GM21526 (cell line): ENCODE measurements around the gene SLC35F3.
"Not testable (repeated sequence)": the region's sequence is repeated elsewhere in the genome, so short reads cannot be mapped to it uniquely, and the experiment has no call there.

ENCODE experiments used
- ATAC-seq: cut with Tn5 transposase; IDR thresholded peaks from one replicate; pipeline ENCODE4 v1.9.1; 2021; ENCODE audit warnings: moderate library complexity; ENCODE audit not compliant: unreplicated experiment, low FRiP score

SLC35F3 gene

DNA sequence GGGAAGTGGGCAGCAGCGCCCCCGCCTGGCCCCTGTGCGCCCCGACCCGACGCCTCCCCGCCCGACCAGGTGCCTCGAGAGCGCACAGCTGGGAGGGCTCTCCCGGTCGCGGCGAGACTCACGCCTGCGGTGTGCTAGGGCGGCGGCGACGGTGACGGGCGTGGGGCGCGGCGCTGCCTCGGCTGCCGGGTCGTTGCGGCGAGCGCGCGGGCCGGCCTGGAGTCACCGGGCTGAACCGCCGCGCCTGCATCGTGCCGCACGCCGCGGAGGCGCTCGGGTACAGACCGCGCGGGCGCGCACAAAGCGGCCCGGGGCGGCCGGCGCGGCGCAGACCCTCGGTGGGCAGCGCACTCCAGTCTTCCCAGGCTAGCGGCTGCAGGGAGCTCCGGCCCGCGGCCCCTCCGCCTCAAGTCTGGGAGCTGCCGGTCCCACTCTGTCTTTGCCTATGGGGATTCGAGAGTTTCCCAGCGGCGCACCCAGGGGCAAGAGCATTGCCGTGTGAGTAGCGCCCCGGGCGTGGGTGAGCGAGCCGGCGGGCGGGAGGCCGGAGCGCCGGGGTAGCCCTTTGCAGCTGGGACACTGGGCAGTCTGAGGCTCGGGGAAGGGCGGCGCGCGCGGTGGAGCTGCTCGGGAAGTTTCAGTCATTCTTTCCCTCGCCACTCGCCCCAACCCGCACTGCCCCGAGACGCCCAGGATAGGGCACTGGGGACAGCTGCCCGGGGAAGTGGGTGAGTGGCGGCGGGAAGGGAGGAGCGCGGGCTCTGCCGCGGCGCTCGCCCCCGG lies at the start of gene SLC35F3:
TSS of gene SLC35F3 (plus strand) at position 44 of the 783 bp plus-strand sequence.
- ATAC-seq, result no peak

DNA sequence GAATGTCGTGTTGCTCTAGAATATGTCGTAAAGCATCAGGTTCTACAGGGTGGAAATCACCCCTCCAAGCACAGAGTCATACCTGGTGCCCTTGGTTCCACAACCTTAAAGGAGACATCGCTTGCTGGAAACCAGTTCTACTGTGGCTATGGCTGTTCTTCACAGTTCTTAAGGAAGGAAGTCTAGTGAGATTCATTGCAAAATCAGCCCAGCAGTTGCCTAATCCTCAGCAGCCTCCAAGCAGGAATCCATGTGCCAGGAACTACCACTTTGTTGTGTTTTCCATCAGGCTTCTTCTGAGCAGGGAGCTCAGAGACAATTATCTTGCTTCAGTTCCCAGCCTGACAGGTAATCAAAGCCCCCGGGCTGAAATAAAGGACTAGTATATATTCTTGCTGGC lies 45.0 kb upstream of the SLC35F3 start:
- ATAC-seq, result no peak

- ATAC-seq, result no peak
These were observed 40.5 kb upstream of the SLC35F3 start for GRCh38 chr1:233863901-233864545.

GRCh38 chr1:233864578-233864977 lies 39.9 kb upstream of the SLC35F3 start:
- ATAC-seq, result no peak

GRCh38 chr1:233865216-233865615 lies 39.3 kb upstream of the SLC35F3 start:
- ATAC-seq, result no peak

- ATAC-seq, result no peak
These were observed 38.6 kb upstream of the SLC35F3 start for GRCh38 chr1:233865902-233866301.

DNA sequence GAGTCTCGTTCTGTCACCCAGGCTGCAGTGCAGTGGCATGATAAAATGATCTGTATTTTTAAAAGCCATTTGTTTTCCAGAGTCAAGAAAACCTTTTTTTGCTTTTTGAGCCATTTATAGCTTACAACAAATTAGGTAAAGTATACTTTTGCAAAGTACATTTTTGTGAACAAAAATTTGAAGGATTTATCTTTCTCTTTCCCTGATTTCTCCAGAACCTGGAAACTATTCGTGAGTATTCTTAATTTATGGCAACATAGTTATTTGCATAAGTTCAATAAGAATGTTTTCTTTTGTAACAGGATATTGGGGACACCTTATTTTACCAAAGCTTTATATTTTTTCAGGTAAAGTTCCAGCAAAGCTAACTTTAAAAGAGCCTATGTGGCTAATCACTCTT lies 37.4 kb upstream of the SLC35F3 start:
- ATAC-seq, result no peak

GRCh38 chr1:233868461-233868860 lies 36.0 kb upstream of the SLC35F3 start:
- ATAC-seq, result no peak

DNA sequence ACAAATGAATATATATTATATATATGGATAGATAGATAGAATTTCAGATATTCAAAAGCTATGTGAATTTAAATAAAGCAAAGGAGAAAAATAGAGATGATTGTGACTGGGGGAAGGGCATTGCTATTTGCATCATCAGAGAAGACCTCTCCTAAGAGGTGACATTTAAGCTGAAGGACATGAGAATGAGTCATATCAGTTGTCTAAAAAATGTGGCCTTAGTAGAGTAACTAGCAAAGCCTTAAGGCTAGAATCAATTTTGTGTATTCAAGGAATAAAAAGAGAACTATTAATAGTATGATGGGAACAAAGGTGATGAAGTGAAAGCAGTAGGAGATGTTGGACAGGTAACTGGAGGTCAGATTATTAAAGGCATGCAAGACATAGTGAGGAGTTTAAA lies 34.8 kb upstream of the SLC35F3 start:
- ATAC-seq, result no peak

DNA sequence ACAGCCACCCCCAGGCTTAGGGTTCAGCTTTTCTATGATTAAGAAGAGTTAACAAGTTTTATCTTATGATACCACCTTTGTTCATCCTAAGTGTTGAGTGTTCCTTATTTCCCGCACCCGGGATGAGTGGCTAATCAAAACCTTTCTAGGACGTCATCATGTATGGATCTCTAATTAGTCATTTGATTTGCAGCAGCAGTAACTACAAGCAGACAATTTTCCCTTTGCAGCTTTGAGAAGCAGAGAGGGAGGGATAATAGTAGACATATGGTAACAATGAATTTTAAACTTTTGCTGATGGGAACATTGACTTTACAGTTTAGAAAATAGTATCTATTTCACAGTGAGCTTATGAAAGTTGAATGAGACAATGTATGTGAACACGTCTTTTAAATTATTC lies 30.8 kb upstream of the SLC35F3 start:
- ATAC-seq, result no peak

DNA sequence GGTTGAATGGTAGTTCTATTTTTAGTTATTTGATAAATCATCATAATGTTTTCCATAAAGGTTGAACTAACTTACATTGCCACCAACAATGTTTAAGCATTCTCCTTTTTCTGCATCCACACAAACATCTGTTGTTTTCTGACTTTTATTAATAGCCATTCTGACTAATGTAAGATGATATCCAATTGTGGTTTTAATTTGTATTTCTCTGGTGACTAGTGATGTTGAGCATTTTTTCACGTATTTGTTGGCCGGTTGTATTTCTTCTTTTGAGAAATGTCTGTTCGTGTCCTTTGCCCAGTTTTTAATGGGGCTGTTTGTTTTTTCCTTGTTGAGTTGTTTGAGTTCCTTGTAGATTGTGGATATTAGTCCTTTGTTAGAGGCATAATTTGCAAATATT lies 24.6 kb upstream of the SLC35F3 start:
- ATAC-seq, result no peak

- no peak for ATAC-seq
These were observed 20.8 kb upstream of the SLC35F3 start for GRCh38 chr1:233883671-233884070.

- no peak for ATAC-seq
These were observed 19.9 kb upstream of the SLC35F3 start for GRCh38 chr1:233884461-233885151.

- ATAC-seq, result no peak
These were observed 19.1 kb upstream of the SLC35F3 start for GRCh38 chr1:233885196-233885920.

GRCh38 chr1:233891151-233891550 lies 13.3 kb upstream of the SLC35F3 start:
- not testable (repeated sequence) for ATAC-seq

DNA sequence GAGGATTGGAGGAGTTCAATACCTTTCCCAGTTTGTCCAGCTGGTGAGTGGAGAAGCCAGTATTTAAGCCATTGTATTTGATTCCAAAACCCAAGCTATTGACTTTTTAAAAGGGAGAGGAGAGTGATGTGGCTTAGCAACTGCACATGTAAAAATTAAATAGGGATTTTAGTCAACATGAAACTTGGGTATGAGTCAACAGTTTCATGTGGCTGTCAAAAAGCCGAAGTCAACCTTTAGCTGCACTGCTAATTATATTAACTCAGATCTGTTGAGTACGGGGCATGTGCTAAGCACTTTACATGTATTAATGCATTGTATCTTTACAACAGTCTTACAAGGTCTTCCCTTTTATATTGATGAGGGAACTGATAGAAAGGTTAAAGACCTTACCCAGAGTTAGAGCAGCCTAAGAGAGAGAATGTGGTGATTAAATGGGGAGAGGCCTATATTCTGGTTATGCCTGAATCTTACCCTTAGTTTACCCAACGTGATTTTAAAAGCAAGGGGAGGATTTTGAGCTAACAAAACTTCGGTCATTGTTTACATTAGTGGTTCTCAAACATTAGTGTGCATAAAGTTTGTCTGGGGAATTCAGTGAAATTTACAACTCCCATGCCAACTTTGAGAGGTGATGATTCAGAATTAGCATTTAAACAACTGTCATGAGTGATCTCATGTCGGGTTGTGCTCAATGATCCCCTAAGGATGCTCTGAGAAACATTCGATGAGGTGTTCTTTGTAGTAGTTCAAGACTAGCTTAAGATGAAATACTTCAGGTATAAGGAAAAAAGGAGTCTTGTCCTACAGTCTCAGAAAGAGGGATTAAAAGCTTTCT lies 6.9 kb upstream of the SLC35F3 start:
- peak; percentile 99 for ATAC-seq

- no peak for ATAC-seq
These were observed 3.0 kb upstream of the SLC35F3 start for GRCh38 chr1:233901495-233901894.

DNA sequence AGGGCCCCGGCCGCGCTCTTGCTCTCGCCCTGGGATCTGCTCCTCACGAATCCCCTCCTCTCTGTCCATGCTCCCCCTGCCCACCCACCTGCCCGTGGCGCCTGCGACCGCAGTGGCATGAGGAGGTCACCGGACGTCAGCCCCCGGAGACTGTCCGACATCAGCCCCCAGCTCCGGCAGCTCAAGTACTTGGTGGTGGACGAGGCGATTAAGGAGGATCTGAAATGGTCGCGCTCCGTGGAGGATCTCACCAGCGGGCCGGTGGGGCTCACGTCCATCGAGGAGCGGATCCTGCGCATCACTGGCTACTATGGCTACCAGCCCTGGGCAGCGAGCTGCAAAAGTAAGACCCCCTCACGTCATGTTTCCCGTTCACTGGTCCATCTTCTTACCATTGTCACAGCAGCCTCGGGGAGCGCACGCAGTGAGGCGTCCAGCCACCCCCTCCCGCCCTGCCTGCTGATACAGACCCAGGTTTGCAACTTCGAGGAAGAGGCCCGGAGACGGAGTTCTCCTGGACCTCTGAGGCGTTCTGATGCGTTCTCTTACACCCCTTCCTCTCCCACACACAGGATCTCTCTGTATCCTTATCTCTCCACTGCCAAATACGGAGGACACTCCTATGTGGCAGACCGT lies 1.1 kb downstream of the SLC35F3 start:
- no peak for ATAC-seq

- no peak for ATAC-seq
These were observed 2.7 kb downstream of the SLC35F3 start for GRCh38 chr1:233907151-233907550.

DNA sequence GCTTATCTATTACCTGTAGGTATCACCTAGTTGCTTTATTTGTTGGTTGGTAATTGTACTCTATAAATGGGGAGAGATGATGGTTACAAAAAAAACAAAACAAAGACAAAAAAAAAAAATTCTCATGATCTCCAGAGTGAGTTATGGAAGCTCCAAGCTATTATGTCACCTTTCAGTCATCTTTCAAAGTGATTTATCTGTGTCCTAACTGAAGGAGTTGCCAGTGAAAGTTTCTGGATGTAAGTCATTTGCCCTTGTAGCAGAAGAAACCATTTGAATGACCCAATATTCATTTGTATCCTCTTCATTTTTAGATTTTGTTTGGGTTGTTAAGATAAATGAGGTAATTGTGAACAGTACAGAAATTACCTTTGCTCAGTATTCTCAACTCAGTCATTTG lies 3.6 kb downstream of the SLC35F3 start:
- ATAC-seq, result no peak
